Testis (tissue), 3 donors: ENCODE results near the gene SBF1. TPM values are rescaled to one million over a fixed set of nuclear protein-coding genes. Genes with fewer than 3 reads are reported as not detected.

Experiments
- DNase-seq: peaks from one replicate; pipeline ENCODE4 v3.0.0-alpha.2; 2019
- H3K27ac ChIP-seq, 2 donors: fragments of 200-600 bp; sonication (generic); one replicate each; pipeline ENCODE4 v1.5.1; 2019
- H3K27me3 ChIP-seq: fragments of 200-600 bp; sonication (generic); one replicate; pipeline ENCODE4 v1.5.1; 2019
- H3K36me3 ChIP-seq: fragments of 200-600 bp; sonication (generic); one replicate; pipeline ENCODE4 v1.5.1; 2017; ENCODE audit warnings: low read depth; ENCODE audit errors: missing control alignments
- H3K4me1 ChIP-seq: fragments of 200-600 bp; sonication (generic); one replicate; pipeline ENCODE4 v1.5.1; 2019
- H3K4me3 ChIP-seq, 2 donors: fragments of 200-600 bp; sonication (generic); one replicate each; pipeline ENCODE4 v1.5.1; 2017 to 2019
- H3K9me3 ChIP-seq: fragments of 200-600 bp; sonication (generic); one replicate; pipeline ENCODE4 v1.5.1; 2017
- CTCF ChIP-seq, 3 experiments: fragments of 450-650 bp in 2 of 3; fragments of 200-600 bp in 1 of 3; sonication (generic) in 1 of 3; IDR thresholded peaks; one replicate each; pipeline ENCODE4 v1.5.1; 2016 to 2019; ENCODE audit warnings: antibody characterized with exemption in 3 of 3, mild to moderate bottlenecking in 2 of 3, moderate library complexity in 1 of 3
- POLR2A ChIP-seq: fragments of 450-650 bp; IDR thresholded peaks from one replicate; pipeline ENCODE4 v1.6.1; 2017; ENCODE audit warnings: antibody characterized with exemption, mild to moderate bottlenecking, moderate library complexity
- WGBS, 2 donors: methylation state at CpG; one replicate each; pipeline ENCODE4 v1.1.5; 2018; 5-methylcytosine and 5-hydroxymethylcytosine counted together
- intact Hi-C: fragments of 100-400 bp; cut with DNase I; formaldehyde crosslinking; loops from one replicate; pipeline ENCODE4 v1.15.1; 2023; ENCODE audit warnings: low total_unique reads
- polyA plus RNA-seq: library from polyadenylated mRNA; stranded (reverse); fragments of 350-450 nt; fragmentation: Illumina TruSeq; extraction: RNeasy Lipid Tissue Mini Kit (QIAGEN cat#74804); gene quantifications from one replicate; pipeline ENCODE4 v1.2.3, GENCODE V29; 2014; ENCODE audit warnings: low read depth, low replicate concordance; ENCODE audit not compliant: insufficient read depth
- total RNA-seq, 2 donors: library from RNA; depleted of rRNA; stranded (reverse); fragments of >200 nt; gene quantifications; one replicate each; pipeline ENCODE4 v1.2.3, GENCODE V29; 2016

The SBF1 gene
- total and polyA plus RNA-seq, 3 donors from 2014 or later, result 201 to 239 (median 208) TPM

- Histone ChIP-seq H3K36me3 (no peaks in the 10 kb centered on the region), H3K27me3 (no peaks in the 10 kb centered on the region), H3K27ac (no peak overlapping the region), H3K4me1 (no peaks in the 10 kb centered on the region), H3K9me3 (no peaks in the 10 kb centered on the region), H3K4me3 (no peak overlapping the region)
- DNase-seq, result no peak
- TF ChIP-seq POLR2A (no peak), CTCF (IDR thresholded peaks at IDR 0.05) (no peak)
- intact Hi-C loops, result no loop called here
- 93 to 96% methylated on average over 12 of the region's 12 CpGs for WGBS, 2 donors
These were observed 25.6 kb upstream of the SBF1 start for GRCh38 chr22:50500452-50500851.

- H3K27me3 ChIP-seq, result no peaks in the 10 kb centered on the region
- no peaks in the 10 kb centered on the region for H3K36me3 ChIP-seq
- H3K27ac ChIP-seq, result no peak overlapping the region
- whole genome bisulfite sequencing, 2 donors, result 29% methylated on average over 11 to 13 of the region's 13 CpGs
- H3K4me1 ChIP-seq, result no peaks in the 10 kb centered on the region
- H3K4me3 ChIP-seq, result no peak overlapping the region
- no peak for TF ChIP-seq POLR2A
- TF ChIP-seq CTCF (IDR thresholded peaks at IDR 0.05), result peak in 2 of 3 experiments; percentile 38 to 45
- no peaks in the 10 kb centered on the region for H3K9me3 ChIP-seq
- peak; percentile 75 for DNase-seq
- intact Hi-C loops, result no loop called here
These were observed 23.6 kb upstream of the SBF1 start for GRCh38 chr22:50498322-50498890.

- Histone ChIP-seq H3K36me3 (no peaks in the 10 kb centered on the region), H3K4me1 (no peaks in the 10 kb centered on the region), H3K27me3 (no peaks in the 10 kb centered on the region), H3K4me3 (no peak overlapping the region), H3K9me3 (no peaks in the 10 kb centered on the region), H3K27ac (no peak overlapping the region)
- intact Hi-C loops, result no loop called here
- TF ChIP-seq POLR2A (no peak), CTCF (IDR thresholded peaks at IDR 0.05) (no peak)
- no peak for DNase-seq
- WGBS, 2 donors, result 86 to 92% methylated on average over 6 of the region's 6 CpGs
These were observed 22.3 kb upstream of the SBF1 start for GRCh38 chr22:50497093-50497492.

GRCh38 chr22:50490531-50491308 is 15.9 kb upstream of the SBF1 start:
- Histone ChIP-seq H3K9me3 (no peaks in the 10 kb centered on the region), H3K4me3 (no peak overlapping the region), H3K27ac (no peak overlapping the region), H3K4me1 (no peaks in the 10 kb centered on the region), H3K36me3 (no peaks in the 10 kb centered on the region), H3K27me3 (no peaks in the 10 kb centered on the region)
- intact Hi-C loops, result no loop called here
- no peak for DNase-seq
- 67 to 75% methylated on average over 27 of the region's 27 CpGs for WGBS, 2 donors
- TF ChIP-seq CTCF (IDR thresholded peaks at IDR 0.05) (no peak), POLR2A (no peak)
